K562 (cell line): Measurements from ENCODE around the gene HCFC1R1. TPM values are rescaled to one million over a fixed set of nuclear protein-coding genes. Genes with fewer than 3 reads are reported as not detected.

Source experiments
- ATAC-seq: fragments of 200-7000 bp; cut with Tn5 transposase; 3 replicates; pipeline ENCODE4 v1.9.1; 2020; ENCODE audit warnings: moderate library complexity
- BruUV-seq: library from RNA; stranded (reverse); fragments of 400-500 nt; replicated peaks from 2 replicates; lab custom pipeline; 2021; lab: Mats Ljungman, UMichigan
- CTCF ChIA-PET: fragments of 300-600 bp; formaldehyde crosslinking; extraction: SDS; loops from one replicate; lab custom pipeline; 2021; ENCODE audit warnings: low intra/inter-chr PET ratio; lab: Yijun Ruan, JAX
- POLR2A ChIA-PET: fragments of 300-600, 350-650 bp; sonication (Branson Sonifier 250); formaldehyde crosslinking; extraction: SDS; loops from one replicate; lab custom pipeline; 2021; ENCODE audit warnings: antibody characterized with exemption, inconsistent platforms; lab: Yijun Ruan, JAX
- DNase-seq, 4 experiments: peaks; one replicate each; pipeline versions ENCODE4 v3.0.0 to v3.0.0-alpha.2; 2011 to 2018; ENCODE audit warnings: low spot score in 3 of 4, mixed read lengths in 3 of 4; ENCODE audit errors: extremely low read depth in 1 of 4
- FAIRE-seq: peaks from 2 replicates; lab custom pipeline; 2011; peaks lifted over from hg19 to GRCh38; lab: Jason Lieb, UNC
- H2AFZ ChIP-seq: 2 replicates; pipeline ENCODE4 v1.6.0; 2011; ENCODE audit warnings: low read depth, low read length, control low read depth, inconsistent platforms
- H3K27ac ChIP-seq: fragments of 200-600 bp; 3 replicates; pipeline ENCODE4 v1.8.0; 2011; ENCODE audit warnings: low read depth, mild to moderate bottlenecking, control low read depth, inconsistent platforms, low read length, moderate library complexity, mixed read lengths; ENCODE audit errors: extremely low read depth
- H3K27me3 ChIP-seq, 2 experiments: fragments of 300-600 bp in 1 of 2; 2 replicates in 1 of 2; 3 replicates in 1 of 2; pipeline versions ENCODE4 v1.6.0 to v1.8.0; 2011; ENCODE audit warnings: inconsistent platforms in 2 of 2, low read length in 2 of 2, mild to moderate bottlenecking in 1 of 2, mixed read lengths in 1 of 2, moderate library complexity in 1 of 2; ENCODE audit not compliant: control insufficient read depth in 2 of 2, insufficient read depth in 2 of 2
- H3K36me3 ChIP-seq: fragments of 300-600 bp; 3 replicates; pipeline ENCODE4 v1.8.0; 2011; ENCODE audit warnings: mild to moderate bottlenecking, low read length, inconsistent platforms; ENCODE audit not compliant: control insufficient read depth, insufficient read depth
- H3K4me1 ChIP-seq, 2 experiments: fragments of 200-600 bp in 1 of 2; replicated peaks in 1 of 2; 2 replicates in 1 of 2; 3 replicates in 1 of 2; pipeline versions ENCODE4 v1.5.1 to v1.8.0; 2011; ENCODE audit warnings: inconsistent platforms in 2 of 2, low read length in 2 of 2, mild to moderate bottlenecking in 1 of 2, mixed read lengths in 1 of 2, moderate library complexity in 1 of 2; ENCODE audit not compliant: control insufficient read depth in 2 of 2, insufficient read depth in 2 of 2
- H3K4me2 ChIP-seq: 2 replicates; pipeline ENCODE4 v1.6.1; 2011; ENCODE audit warnings: low read length, control low read depth, inconsistent platforms, mixed read lengths; ENCODE audit not compliant: insufficient read depth
- H3K4me3 ChIP-seq: fragments of 200-600 bp; sonication (generic), shearing (Covaris generic); 2 replicates; pipeline ENCODE4 v1.5.1; 2016; ENCODE audit warnings: control low read depth, inconsistent platforms
- H3K79me2 ChIP-seq: fragments of 200-600 bp; 3 replicates; pipeline ENCODE4 v1.8.0; 2011; ENCODE audit warnings: low read length, inconsistent platforms; ENCODE audit not compliant: control insufficient read depth, insufficient read depth
- H3K9ac ChIP-seq, 2 experiments: 2 replicates each; pipeline versions ENCODE4 v1.6.0 to v1.6.1; 2011; ENCODE audit warnings: low read depth in 2 of 2, low read length in 2 of 2, control low read depth in 1 of 2, inconsistent platforms in 1 of 2, mild to moderate bottlenecking in 1 of 2, mixed read lengths in 1 of 2; ENCODE audit not compliant: insufficient read depth in 1 of 2
- H3K9me1 ChIP-seq: one replicate; pipeline ENCODE4 v1.6.0; 2011; ENCODE audit warnings: inconsistent platforms, mild to moderate bottlenecking, low read length, moderate library complexity; ENCODE audit not compliant: control insufficient read depth, insufficient read depth
- H3K9me3 ChIP-seq: replicated peaks from 2 replicates; pipeline ENCODE4 v1.5.1; 2011; ENCODE audit warnings: low read depth, low read length, inconsistent platforms; ENCODE audit not compliant: control insufficient read depth, insufficient read depth
- H4K20me1 ChIP-seq: replicated peaks from 2 replicates; pipeline ENCODE4 v1.6.1; 2011; ENCODE audit warnings: low read length, inconsistent platforms, mixed read lengths; ENCODE audit not compliant: control insufficient read depth, insufficient read depth
- GABPB1 ChIP-seq: sonication (generic); formaldehyde crosslinking; IDR thresholded peaks from 2 replicates; pipeline ENCODE4 v1.8.0; 2022; ENCODE audit warnings: mild to moderate bottlenecking, missing genetic modification reagents
- PCBP2 ChIP-seq: fragments of 200-400 bp; formaldehyde crosslinking; IDR thresholded peaks from 2 replicates; pipeline ENCODE4 v1.6.1; 2018; ENCODE audit warnings: low read length, low read depth, mild to moderate bottlenecking, moderate library complexity; ENCODE audit not compliant: poor library complexity, severe bottlenecking
- RB1 ChIP-seq: fragments of 450-650 bp; IDR thresholded peaks from 2 replicates; pipeline ENCODE4 v1.6.1; 2017; ENCODE audit warnings: low read depth, mild to moderate bottlenecking
- RCOR1 ChIP-seq, 2 experiments: IDR thresholded peaks; 2 replicates each; pipeline ENCODE4 v1.6.1; 2012; ENCODE audit warnings: low read depth in 2 of 2, low read length in 2 of 2, borderline replicate concordance in 1 of 2, improper control_type of control experiment in 1 of 2
- SAP30 ChIP-seq: fragments of 200-600 bp; sonication (generic); IDR thresholded peaks from 2 replicates; pipeline ENCODE4 v1.6.1; 2012; ENCODE audit warnings: borderline replicate concordance, low read depth, mild to moderate bottlenecking, moderate library complexity, low read length, control low read depth, inconsistent platforms; ENCODE audit not compliant: insufficient read depth, poor library complexity, severe bottlenecking
- YY1 ChIP-seq, 3 experiments: IDR thresholded peaks; 2 replicates each; pipeline ENCODE4 v1.6.1; 2011; ENCODE audit warnings: low read length in 2 of 3, mild to moderate bottlenecking in 2 of 3, moderate library complexity in 2 of 3, borderline replicate concordance in 1 of 3, control low read depth in 1 of 3, low read depth in 1 of 3; ENCODE audit not compliant: insufficient read depth in 3 of 3, insufficient replicate concordance in 2 of 3, control insufficient read depth in 1 of 3, insufficient read length in 1 of 3; ENCODE audit errors: extremely low read depth in 1 of 3
- ZBTB33 ChIP-seq: sonication (generic); formaldehyde crosslinking; IDR thresholded peaks from 2 replicates; pipeline ENCODE4 v1.8.1; 2023; ENCODE audit warnings: mild to moderate bottlenecking, missing genetic modification reagents
- WGBS: fragments of 100-300 bp; shearing (Covaris generic); methylation state at CpG from one replicate; pipeline ENCODE4 v1.1.6; 2016; ENCODE audit warnings: low coverage, mixed read lengths; ENCODE audit not compliant: insufficient coverage; ENCODE audit errors: missing lambda C conversion rate; 5-methylcytosine and 5-hydroxymethylcytosine counted together
- in situ Hi-C: fragments of 300-500 bp; cut with MboI; formaldehyde crosslinking; loops from 4 replicates; pipeline ENCODE4 v1.15.0; 2018; ENCODE audit warnings: inconsistent platforms, mixed read lengths
- intact Hi-C: fragments of 100-400 bp; cut with micrococcal nuclease; formaldehyde crosslinking; loops from 2 replicates; pipeline ENCODE4 v1.14.2; 2022
- polyA plus RNA-seq, 8 experiments: library from polyadenylated mRNA; depleted of rRNA in 4 of 8; stranded (reverse) in 5 of 8; unstranded in 3 of 8; fragments of >200 nt; fragmentation: Nextera tagmentation in 2 of 8; fragmentation: Illumina TruSeq in 1 of 8; extraction: Ambion mirVana in 2 of 8; extraction: Trizol in 1 of 8; gene quantifications; 2 replicates each; pipeline versions ENCODE4 v1.2.1 to v1.2.3, GENCODE V29; 2011 to 2014; ENCODE audit warnings: inconsistent platforms in 1 of 8, missing spikeins in 1 of 8
- total RNA-seq, 7 experiments: library from RNA; depleted of rRNA in 6 of 7; stranded (reverse); fragments of >200 nt in 6 of 7; fragmentation: Illumina TruSeq in 2 of 7; extraction: Trizol in 2 of 7; gene quantifications; 2 replicates each; pipeline versions ENCODE4 v1.2.1 to v1.2.3, GENCODE V29; 2011 to 2021; ENCODE audit warnings: low replicate concordance in 1 of 7
- TF ChIP-seq, protein P1 (sequence below), 3 experiments: IDR thresholded peaks in 2 of 3; conservative IDR thresholded peaks in 1 of 3; 2 replicates each; pipeline ENCODE4 v1.5.1; 2011 to 2012; ENCODE audit warnings: low read length in 3 of 3, mild to moderate bottlenecking in 3 of 3, control low read depth in 2 of 3, improper control_type of control experiment in 1 of 3, inconsistent platforms in 1 of 3, low read depth in 1 of 3, mixed read lengths in 1 of 3, moderate library complexity in 1 of 3; ENCODE audit not compliant: insufficient read depth in 2 of 3
- TF ChIP-seq, protein P2 (sequence below): IDR thresholded peaks from 2 replicates; pipeline ENCODE4 v1.6.1; 2011; ENCODE audit warnings: borderline replicate concordance, low read depth, mild to moderate bottlenecking, moderate library complexity, low read length; ENCODE audit not compliant: insufficient read depth, poor library complexity, severe bottlenecking

The HCFC1R1 gene
- total and polyA plus RNA-seq, 9 of the 15 experiments (the other 6 are each of a cell fraction or from before 2014, with no cell fraction given) = 2.2 to 29.0 (median 11.2) TPM

GRCh38 chr16:3058139-3059030 lies 34.6 kb upstream of the HCFC1R1 start:
- Histone ChIP-seq H3K79me2 (peaks cover 2% of the 10 kb centered on the region; the same call in 2 of the 3 replicates), H3K36me3 (no peaks in the 10 kb centered on the region), H3K9ac (peak overlapping the region; percentile 85 to 97; a peak in 3 of 4 replicates), H3K27ac (peak overlapping the region; percentile 83), H3K27me3 (no peaks in the 10 kb centered on the region), H2AFZ (peak overlapping the region; percentile 95), H3K4me1 (peaks cover 8 to 38% of the 10 kb centered on the region in 2 experiments), H3K4me2 (peak overlapping the region; percentile 93), H3K9me1 (peaks cover 4% of the 10 kb centered on the region), H4K20me1 (0 out of 2 replicates have a peak, but pooled peaks cover 3% of the 10 kb centered on the region), H3K9me3 (no peaks in the 10 kb centered on the region), H3K4me3 (peak overlapping the region; percentile 93)
- POLR2A ChIA-PET = interaction anchor here (0.6 to 1.6 kb wide), 5 partner anchors 10 to 109 kb away, joined by 3 to 6 read pairs (median 4); no protein-coding TSS in a partner anchor
- WGBS = 11% methylated on average over 20 of the region's 77 CpGs
- no TSS peak for BruUV-seq
- DNase-seq = peak in 3 of 4 experiments; percentile 61 to 81 (median 68)
- CTCF ChIA-PET = interaction anchor here (0.9 to 2.6 kb wide), 7 partner anchors 27 to 108 kb away, joined by 3 to 20 read pairs (median 6); no protein-coding TSS in a partner anchor
- peak; percentile 74 for ATAC-seq
- intact Hi-C loops (loop anchor here (1.0 to 10.0 kb wide), 4 partner anchors 29 to 116 kb away; no protein-coding TSS in a partner anchor), in situ Hi-C loops (no loop called here)
- no peak for FAIRE-seq
- TF ChIP-seq GABPB1 (CRISPR knock-in tag) = peak; percentile 16; the same call in 1 of the 2 replicates
- TF ChIP-seq PCBP2 = no peak
- peak; percentile 32 for TF ChIP-seq SAP30
- peak in 1 of 3 experiments; percentile 5 for TF ChIP-seq YY1 (IDR thresholded peaks at IDR 0.05; ENCODE audit: borderline replicate concordance in 1 of 3, control insufficient read depth in 1 of 3, extremely low read depth in 1 of 3, insufficient read depth in 3 of 3, insufficient read length in 1 of 3, insufficient replicate concordance in 2 of 3, low read depth in 1 of 3, low read length in 2 of 3)
- TF ChIP-seq RCOR1 (IDR thresholded peaks at IDR 0.05; ENCODE audit: borderline replicate concordance in 1 of 2, low read depth in 2 of 2, low read length in 2 of 2) = 0 out of 4 replicates have a peak, but pooled peaks of 1 of the 2 experiments have one; percentile 3
- TF ChIP-seq, protein P1, sequence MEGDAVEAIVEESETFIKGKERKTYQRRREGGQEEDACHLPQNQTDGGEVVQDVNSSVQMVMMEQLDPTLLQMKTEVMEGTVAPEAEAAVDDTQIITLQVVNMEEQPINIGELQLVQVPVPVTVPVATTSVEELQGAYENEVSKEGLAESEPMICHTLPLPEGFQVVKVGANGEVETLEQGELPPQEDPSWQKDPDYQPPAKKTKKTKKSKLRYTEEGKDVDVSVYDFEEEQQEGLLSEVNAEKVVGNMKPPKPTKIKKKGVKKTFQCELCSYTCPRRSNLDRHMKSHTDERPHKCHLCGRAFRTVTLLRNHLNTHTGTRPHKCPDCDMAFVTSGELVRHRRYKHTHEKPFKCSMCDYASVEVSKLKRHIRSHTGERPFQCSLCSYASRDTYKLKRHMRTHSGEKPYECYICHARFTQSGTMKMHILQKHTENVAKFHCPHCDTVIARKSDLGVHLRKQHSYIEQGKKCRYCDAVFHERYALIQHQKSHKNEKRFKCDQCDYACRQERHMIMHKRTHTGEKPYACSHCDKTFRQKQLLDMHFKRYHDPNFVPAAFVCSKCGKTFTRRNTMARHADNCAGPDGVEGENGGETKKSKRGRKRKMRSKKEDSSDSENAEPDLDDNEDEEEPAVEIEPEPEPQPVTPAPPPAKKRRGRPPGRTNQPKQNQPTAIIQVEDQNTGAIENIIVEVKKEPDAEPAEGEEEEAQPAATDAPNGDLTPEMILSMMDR (IDR thresholded peaks at IDR 0.05 in 2 of 3, conservative IDR thresholded peaks at IDR 0.05 in 1 of 3; ENCODE audit: insufficient read depth in 2 of 3, low read depth in 1 of 3, low read length in 3 of 3) = peak in 2 of 3 experiments; percentile 26 to 41; a peak in 2 of 6 replicates
- TF ChIP-seq RB1 = 0 out of 2 replicates have a peak, but pooled peaks have one; percentile 16
- peak; percentile 55; the same call in 1 of the 2 replicates for TF ChIP-seq ZBTB33 (CRISPR knock-in tag)
- TF ChIP-seq, protein P2, sequence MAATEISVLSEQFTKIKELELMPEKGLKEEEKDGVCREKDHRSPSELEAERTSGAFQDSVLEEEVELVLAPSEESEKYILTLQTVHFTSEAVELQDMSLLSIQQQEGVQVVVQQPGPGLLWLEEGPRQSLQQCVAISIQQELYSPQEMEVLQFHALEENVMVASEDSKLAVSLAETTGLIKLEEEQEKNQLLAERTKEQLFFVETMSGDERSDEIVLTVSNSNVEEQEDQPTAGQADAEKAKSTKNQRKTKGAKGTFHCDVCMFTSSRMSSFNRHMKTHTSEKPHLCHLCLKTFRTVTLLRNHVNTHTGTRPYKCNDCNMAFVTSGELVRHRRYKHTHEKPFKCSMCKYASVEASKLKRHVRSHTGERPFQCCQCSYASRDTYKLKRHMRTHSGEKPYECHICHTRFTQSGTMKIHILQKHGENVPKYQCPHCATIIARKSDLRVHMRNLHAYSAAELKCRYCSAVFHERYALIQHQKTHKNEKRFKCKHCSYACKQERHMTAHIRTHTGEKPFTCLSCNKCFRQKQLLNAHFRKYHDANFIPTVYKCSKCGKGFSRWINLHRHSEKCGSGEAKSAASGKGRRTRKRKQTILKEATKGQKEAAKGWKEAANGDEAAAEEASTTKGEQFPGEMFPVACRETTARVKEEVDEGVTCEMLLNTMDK = peak; percentile 17
